ENCODE measurements around the gene KCNH2. TPM values are rescaled to one million over a fixed set of nuclear protein-coding genes. Genes with fewer than 3 reads are reported as not detected.

KCNH2 gene
- total RNA-seq, 1 donor from 2014 or later: 2.1 TPM

DNA sequence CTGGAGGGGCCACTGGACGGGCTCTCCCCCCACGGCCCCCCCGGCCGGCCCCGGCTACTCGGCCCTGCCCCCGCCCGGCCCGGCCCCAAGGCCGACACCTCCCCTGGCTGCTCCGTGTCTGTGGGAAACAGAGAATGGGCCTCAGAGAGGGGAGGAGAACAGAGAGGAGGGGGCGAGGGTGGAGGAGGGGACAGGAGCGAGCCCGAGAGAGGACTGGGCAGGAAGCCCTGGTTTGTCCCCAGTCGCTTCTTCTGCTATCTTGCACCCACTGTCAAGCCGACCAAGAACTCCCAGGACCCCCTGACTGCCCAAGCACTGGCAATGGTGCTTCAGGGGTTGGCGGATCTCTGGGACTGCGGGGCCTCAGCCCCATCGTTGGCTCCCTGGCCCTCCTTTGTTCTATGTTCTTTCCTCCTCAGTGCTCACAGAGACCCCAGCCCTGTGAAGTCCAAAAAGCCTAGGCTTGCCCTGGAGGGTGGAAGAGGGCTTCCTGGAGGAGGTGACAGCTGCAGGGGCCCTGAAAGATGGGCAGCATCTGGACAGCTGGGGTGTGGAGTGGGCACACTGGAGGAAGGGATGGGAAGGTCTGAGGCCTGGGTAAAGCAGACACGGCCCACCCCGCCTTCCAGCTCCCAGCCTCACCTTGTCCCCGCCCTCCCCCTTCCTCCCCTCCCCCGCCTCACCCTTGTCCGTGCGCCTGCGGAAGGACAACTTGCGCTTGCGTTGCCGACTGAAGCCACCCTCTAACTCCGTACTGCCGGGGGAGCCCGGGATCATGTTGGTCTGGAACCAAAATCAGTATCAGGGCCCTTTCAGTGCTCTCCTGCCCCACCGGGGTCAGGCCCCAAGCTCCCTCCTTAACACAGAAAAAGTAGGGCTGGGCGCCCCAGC, 30.1 kb downstream of the KCNH2 start:
- no peaks in the 10 kb centered on the region for H3K36me3 ChIP-seq (ENCODE audit: control insufficient read depth, insufficient read depth, low read length)
- TF ChIP-seq, protein P1, sequence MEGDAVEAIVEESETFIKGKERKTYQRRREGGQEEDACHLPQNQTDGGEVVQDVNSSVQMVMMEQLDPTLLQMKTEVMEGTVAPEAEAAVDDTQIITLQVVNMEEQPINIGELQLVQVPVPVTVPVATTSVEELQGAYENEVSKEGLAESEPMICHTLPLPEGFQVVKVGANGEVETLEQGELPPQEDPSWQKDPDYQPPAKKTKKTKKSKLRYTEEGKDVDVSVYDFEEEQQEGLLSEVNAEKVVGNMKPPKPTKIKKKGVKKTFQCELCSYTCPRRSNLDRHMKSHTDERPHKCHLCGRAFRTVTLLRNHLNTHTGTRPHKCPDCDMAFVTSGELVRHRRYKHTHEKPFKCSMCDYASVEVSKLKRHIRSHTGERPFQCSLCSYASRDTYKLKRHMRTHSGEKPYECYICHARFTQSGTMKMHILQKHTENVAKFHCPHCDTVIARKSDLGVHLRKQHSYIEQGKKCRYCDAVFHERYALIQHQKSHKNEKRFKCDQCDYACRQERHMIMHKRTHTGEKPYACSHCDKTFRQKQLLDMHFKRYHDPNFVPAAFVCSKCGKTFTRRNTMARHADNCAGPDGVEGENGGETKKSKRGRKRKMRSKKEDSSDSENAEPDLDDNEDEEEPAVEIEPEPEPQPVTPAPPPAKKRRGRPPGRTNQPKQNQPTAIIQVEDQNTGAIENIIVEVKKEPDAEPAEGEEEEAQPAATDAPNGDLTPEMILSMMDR (IDR thresholded peaks at IDR 0.05; ENCODE audit: insufficient read depth, low read length, poor library complexity, severe bottlenecking): no peak
- no peak for DNase-seq (ENCODE audit: low read depth)

GRCh38 chr7:150947241-150947745, 30.8 kb downstream of the KCNH2 start:
- DNase-seq (ENCODE audit: low read depth): no peak
- Histone ChIP-seq H3K36me3 (ENCODE audit: control insufficient read depth, insufficient read depth, low read length) (no peaks in the 10 kb centered on the region), H3K4me3 (ENCODE audit: low read depth, low read length) (no peak overlapping the region), H3K27me3 (ENCODE audit: control insufficient read depth, insufficient read depth, low read length) (peaks cover 47% of the 10 kb centered on the region)
- TF ChIP-seq, protein P1 (IDR thresholded peaks at IDR 0.05; ENCODE audit: insufficient read depth, low read length, poor library complexity, severe bottlenecking): no peak

More for the DNA sequence above, 30.1 kb downstream of the KCNH2 start:
- Histone ChIP-seq H3K4me3 (ENCODE audit: low read depth, low read length) (no peak overlapping the region), H3K27me3 (ENCODE audit: control insufficient read depth, insufficient read depth, low read length) (peaks cover 43% of the 10 kb centered on the region)

DNA sequence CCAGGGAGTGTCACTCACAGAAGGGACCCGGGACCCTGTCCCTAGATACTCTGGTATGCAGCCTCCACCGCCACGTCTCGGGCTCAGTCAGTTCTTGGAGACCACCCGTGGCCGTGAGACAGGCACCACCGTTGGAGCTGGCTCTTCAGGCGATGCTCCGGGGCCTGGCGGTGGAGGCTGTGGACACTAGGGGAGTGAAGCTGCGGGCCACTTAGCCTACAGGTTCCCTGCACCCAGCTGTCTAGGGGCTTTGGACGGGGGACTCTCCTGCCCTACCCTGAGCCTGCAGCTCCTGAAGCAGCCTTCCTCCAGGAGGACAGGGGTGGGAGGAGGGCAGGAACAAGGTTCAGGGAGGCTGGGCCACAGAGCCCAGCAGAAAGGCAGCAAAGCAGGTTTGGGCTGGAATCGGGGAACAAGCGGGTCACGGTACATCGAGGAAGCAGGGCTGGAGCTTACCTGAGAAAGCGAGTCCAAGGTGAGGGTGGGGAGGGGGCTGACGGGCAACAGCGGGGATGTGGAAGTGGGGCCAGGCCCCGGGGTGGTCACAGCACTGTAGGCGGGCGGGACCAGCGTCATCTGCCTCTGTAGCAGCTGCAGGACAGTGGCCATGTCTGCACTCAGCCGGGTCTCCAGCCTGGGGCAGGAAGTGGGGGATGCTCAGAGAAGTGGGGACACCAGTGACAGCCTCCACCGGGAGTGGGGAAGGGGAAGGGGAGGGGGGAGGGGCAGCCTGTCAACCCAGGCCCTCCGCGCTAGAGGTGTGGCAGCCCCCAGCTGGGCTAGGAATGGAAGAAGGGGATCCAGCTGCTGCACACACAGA, 31.5 kb downstream of the KCNH2 start:
- TF ChIP-seq, protein P1 (IDR thresholded peaks at IDR 0.05; ENCODE audit: insufficient read depth, low read length, poor library complexity, severe bottlenecking): no peak
- no peak for DNase-seq (ENCODE audit: low read depth)
- Histone ChIP-seq H3K27me3 (ENCODE audit: control insufficient read depth, insufficient read depth, low read length) (peaks cover 47% of the 10 kb centered on the region), H3K36me3 (ENCODE audit: control insufficient read depth, insufficient read depth, low read length) (no peaks in the 10 kb centered on the region), H3K4me3 (ENCODE audit: low read depth, low read length) (no peak overlapping the region)

- TF ChIP-seq, protein P1 (IDR thresholded peaks at IDR 0.05; ENCODE audit: insufficient read depth, low read length, poor library complexity, severe bottlenecking): no peak
- Histone ChIP-seq H3K4me3 (ENCODE audit: low read depth, low read length) (no peak overlapping the region), H3K36me3 (ENCODE audit: control insufficient read depth, insufficient read depth, low read length) (no peaks in the 10 kb centered on the region), H3K27me3 (ENCODE audit: control insufficient read depth, insufficient read depth, low read length) (peaks cover 47% of the 10 kb centered on the region)
- no peak for DNase-seq (ENCODE audit: low read depth)
Observed at GRCh38 chr7:150945853-150946420, 32.2 kb downstream of the KCNH2 start.

- TF ChIP-seq, protein P1 (IDR thresholded peaks at IDR 0.05; ENCODE audit: insufficient read depth, low read length, poor library complexity, severe bottlenecking): no peak
- no peak for DNase-seq (ENCODE audit: low read depth)
- Histone ChIP-seq H3K4me3 (ENCODE audit: low read depth, low read length) (no peak overlapping the region), H3K36me3 (ENCODE audit: control insufficient read depth, insufficient read depth, low read length) (no peaks in the 10 kb centered on the region), H3K27me3 (ENCODE audit: control insufficient read depth, insufficient read depth, low read length) (peaks cover 44% of the 10 kb centered on the region)
Observed at GRCh38 chr7:150945171-150945852, 32.8 kb downstream of the KCNH2 start.

Data from kidney epithelial cell (primary cell).